ENCODE results near the gene ZBTB26. TPM values are rescaled to one million over a fixed set of nuclear protein-coding genes. Genes with fewer than 3 reads are reported as not detected.

Gene ZBTB26
- total RNA-seq, 1 donor from 2014 or later: 11.3 TPM

GRCh38 chr9:122936883-122937282, 5.6 kb upstream of the ZBTB26 start:
- H3K4me3 Mint-ChIP-seq: no peak overlapping the region
- H3K36me3 Mint-ChIP-seq: peaks cover 9% of the 10 kb centered on the region
- peaks cover 21% of the 10 kb centered on the region for H3K4me1 Mint-ChIP-seq (ENCODE audit: unreplicated experiment)
- H3K9me3 Mint-ChIP-seq: no peaks in the 10 kb centered on the region
- no peak for DNase-seq (ENCODE audit: extremely low spot score, unreplicated experiment)
- no peaks in the 10 kb centered on the region for H3K27me3 Mint-ChIP-seq
- no peak overlapping the region for H3K27ac Mint-ChIP-seq
- TF ChIP-seq CTCF (conservative IDR thresholded peaks at IDR 0.05): no peak

GRCh38 chr9:122936464-122936863, 5.2 kb upstream of the ZBTB26 start:
- Mint-ChIP-seq H3K27ac (peak overlapping the region; percentile 28), H3K27me3 (no peaks in the 10 kb centered on the region), H3K4me1 (ENCODE audit: unreplicated experiment) (peaks cover 18% of the 10 kb centered on the region), H3K36me3 (peaks cover 9% of the 10 kb centered on the region), H3K4me3 (peak overlapping the region; percentile 39), H3K9me3 (no peaks in the 10 kb centered on the region)
- TF ChIP-seq CTCF (conservative IDR thresholded peaks at IDR 0.05): no peak
- no peak for DNase-seq (ENCODE audit: extremely low spot score, unreplicated experiment)

DNA sequence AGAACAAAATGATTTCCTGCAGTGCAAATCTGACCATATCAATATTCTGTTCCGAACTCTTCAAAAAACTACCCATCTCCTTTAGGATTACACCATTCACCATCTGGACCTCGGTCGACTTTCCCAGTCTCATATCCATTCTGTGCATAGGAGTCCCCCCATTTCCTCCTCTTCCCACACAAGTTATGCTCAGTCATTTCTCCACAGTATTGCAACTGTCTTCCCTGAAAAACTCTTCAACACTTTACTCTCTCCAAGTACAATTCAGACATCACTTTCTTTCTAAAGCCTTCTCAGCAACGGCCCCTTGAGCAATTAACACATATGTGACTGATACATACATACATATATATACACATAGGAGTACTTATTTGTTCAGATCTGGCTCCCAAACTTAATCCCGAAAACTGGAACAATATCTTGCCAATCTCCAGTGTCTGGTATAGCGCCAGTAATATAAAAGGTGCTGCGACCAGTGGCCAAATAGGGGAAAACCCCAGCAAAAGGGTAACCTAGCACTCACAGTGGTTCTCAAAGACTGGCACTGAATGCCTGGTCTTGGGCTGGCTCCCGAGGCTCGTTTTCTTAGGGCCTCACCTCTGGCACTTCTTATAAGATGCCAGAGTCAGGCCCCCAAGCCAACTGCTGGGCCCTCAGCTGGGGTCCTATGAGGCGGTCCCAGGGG, 629 bp downstream of the ZBTB26 start:
- Mint-ChIP-seq H3K4me3 (no peak overlapping the region), H3K4me1 (ENCODE audit: unreplicated experiment) (peaks cover 8% of the 10 kb centered on the region), H3K27ac (no peak overlapping the region), H3K36me3 (peaks cover 5% of the 10 kb centered on the region), H3K27me3 (no peaks in the 10 kb centered on the region), H3K9me3 (no peaks in the 10 kb centered on the region)
- no peak for DNase-seq (ENCODE audit: extremely low spot score, unreplicated experiment)
- TF ChIP-seq CTCF (conservative IDR thresholded peaks at IDR 0.05): no peak

DNA sequence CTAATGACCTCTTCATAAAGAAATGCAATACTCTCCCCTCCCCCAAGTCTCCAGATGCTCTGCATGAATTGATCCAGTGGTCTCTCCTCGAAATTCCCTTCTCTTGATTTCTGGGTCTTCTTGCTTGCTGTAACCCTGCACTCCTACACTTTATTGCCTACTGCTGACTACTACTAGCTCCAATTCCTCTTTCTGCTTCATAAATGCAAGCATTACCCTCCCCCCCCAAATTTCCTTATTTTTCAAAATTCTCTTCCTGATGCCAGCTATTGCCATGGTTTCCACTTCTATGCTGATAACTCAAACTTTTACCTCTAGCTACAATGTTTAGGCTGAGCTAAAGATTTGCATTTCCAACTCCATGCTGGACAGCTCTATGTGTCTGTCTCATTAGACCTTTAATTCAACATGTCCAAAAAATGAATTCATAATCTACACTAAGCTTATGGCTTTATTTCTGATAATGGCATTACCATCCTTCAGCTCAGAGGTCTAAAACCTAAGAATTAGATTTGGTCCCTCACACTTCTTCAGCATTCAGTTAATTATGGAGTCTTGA, 1.4 kb downstream of the ZBTB26 start:
- Mint-ChIP-seq H3K4me1 (ENCODE audit: unreplicated experiment) (peaks cover 8% of the 10 kb centered on the region), H3K27ac (no peak overlapping the region), H3K36me3 (peaks cover 2% of the 10 kb centered on the region)

GRCh38 chr9:122923947-122924346, 7.4 kb downstream of the ZBTB26 start:
- no peak for TF ChIP-seq CTCF (conservative IDR thresholded peaks at IDR 0.05)
- H3K36me3 Mint-ChIP-seq: peaks cover 9% of the 10 kb centered on the region
- no peak overlapping the region for H3K4me3 Mint-ChIP-seq
- H3K27me3 Mint-ChIP-seq: no peaks in the 10 kb centered on the region
- no peaks in the 10 kb centered on the region for H3K4me1 Mint-ChIP-seq (ENCODE audit: unreplicated experiment)
- no peak for DNase-seq (ENCODE audit: extremely low spot score, unreplicated experiment)
- H3K27ac Mint-ChIP-seq: no peak overlapping the region
- H3K9me3 Mint-ChIP-seq: no peaks in the 10 kb centered on the region

More for the DNA sequence above, 1.4 kb downstream of the ZBTB26 start:
- no peak for TF ChIP-seq CTCF (conservative IDR thresholded peaks at IDR 0.05)
- DNase-seq (ENCODE audit: extremely low spot score, unreplicated experiment): no peak
- Mint-ChIP-seq H3K27me3 (no peaks in the 10 kb centered on the region), H3K4me3 (no peak overlapping the region), H3K9me3 (no peaks in the 10 kb centered on the region)
